GM18511 (cell line): ENCODE results near the gene DYRK1A.
"Not testable (repeated sequence)": the region's sequence is repeated elsewhere in the genome, so short reads cannot be mapped to it uniquely, and the experiment has no call there.

ENCODE experiments used
- ATAC-seq: cut with Tn5 transposase; IDR thresholded peaks from one replicate; pipeline ENCODE4 v1.9.1; 2021; ENCODE audit warnings: mild to moderate bottlenecking, moderate library complexity; ENCODE audit not compliant: unreplicated experiment

DYRK1A gene

DNA sequence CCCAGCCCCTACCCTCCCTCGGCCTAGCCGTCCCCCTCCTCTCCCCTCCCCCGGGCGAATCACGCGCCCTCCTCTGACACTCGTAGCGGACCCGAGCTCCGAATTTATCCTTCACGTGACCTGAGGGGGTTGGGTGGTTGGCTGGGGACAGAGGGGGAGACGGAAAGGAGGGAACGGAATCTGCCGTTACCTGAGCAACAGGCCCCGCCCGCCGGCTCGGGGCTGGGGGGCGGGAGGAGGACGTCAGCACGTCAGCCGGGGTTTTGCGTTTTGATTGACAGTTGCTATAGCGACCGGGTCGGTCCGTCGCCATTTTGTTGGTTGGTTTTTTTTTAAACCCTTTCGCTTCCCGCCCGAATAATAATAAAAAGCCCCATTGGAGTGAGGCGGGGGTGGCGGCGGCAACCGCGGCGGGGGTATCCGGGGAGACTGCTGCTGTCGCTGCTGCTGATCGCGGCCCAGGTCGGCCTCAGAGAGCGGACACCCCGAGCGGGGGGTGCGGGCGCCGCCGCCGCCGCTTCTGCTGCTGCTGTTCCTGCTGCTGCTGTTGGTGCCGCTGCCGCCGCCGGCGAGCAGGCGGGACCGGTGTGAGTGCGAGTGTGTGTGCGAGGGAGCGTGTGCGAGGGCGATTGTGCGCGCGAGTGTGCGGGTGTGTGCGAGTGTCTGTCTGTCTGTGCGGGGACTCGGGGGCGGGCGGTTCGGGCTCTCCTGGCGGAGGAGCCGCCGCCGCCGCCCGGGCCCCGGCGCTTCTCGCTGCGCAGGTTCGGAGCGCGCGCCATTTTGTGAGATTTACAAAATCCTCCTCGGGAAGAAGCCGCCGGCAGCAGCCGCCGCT lies at the start of gene DYRK1A:
TSS of gene DYRK1A (plus strand) at position 292 of the 835 bp plus-strand sequence. CDS start 53,602 bp downstream, outside the sequence.
- peak; percentile 66 for ATAC-seq

DNA sequence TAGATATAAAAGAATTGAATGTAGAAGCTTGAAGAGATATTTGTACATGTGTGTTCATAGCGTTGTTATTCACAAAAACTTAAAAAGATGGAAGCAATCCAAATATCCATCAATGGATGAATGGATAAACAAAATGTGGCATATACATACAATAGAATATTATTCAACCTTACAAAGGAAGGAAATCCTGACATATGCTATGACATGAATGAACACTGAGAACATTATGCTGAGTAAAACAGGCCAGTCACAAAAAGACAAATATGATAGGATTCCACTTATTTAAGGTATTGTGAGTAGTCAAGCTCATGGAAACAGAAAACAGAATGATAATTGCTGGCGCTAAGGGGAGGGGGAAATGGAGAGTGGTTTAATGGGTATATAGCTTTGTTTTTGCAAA lies 47.0 kb upstream of the DYRK1A start:
- no peak for ATAC-seq

DNA sequence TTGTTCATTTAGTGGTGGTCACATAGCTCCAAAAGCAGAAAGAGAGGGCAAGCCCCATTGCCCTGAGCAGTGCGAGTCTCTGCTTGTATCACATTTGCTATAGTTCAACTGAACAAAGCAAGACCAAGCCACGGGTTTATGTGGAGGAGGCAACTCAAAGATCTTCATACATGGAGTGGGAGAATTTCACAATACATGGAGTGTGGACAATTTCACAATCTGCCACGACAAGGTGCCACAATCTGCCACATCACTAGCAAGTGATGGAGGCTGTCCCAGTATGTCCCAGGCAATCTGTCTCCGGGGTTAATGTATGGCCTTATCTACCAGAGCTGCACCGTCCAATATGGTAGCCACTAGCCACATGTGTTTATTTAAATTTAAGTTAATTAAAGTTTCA lies 44.5 kb upstream of the DYRK1A start:
- no peak for ATAC-seq

DNA sequence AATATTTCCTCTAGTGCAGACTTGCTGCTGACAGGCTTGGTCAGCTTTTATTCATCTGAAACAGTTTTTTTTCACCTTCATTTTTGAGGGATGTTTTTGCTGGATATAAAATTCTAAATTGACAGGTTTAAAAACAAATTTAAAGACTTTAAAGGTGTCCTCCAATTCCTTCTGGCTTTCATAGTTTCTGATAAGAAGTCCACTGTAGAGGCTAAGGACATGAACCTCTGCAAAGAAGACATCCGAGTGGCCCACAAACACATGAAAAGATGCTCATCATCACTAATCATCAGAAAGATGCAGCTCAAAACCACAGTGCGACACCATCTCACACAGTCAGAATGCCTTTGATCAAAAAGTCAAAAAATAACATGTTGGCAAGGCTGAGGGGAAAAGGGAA lies 42.0 kb upstream of the DYRK1A start:
- ATAC-seq, result no peak

DNA sequence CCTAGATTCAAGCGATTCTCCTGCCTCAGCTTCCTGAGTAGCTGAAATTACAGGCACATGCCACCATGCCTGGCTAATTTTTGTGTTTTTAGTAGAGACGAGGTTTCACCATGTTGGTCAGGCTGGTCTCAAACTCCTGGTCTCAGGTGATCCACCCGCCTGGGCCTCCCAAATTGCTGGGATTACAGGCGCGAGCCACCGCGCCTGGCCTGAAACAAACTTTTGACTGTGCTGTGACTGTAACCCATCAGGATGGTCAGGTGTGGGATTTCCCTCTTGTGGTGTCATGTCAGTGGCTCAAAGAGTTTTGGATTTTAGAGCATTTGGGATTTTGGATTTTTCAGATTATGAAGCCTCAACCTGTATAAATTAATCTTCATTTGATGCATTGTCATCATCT lies 38.4 kb upstream of the DYRK1A start:
- not testable (repeated sequence) for ATAC-seq

DNA sequence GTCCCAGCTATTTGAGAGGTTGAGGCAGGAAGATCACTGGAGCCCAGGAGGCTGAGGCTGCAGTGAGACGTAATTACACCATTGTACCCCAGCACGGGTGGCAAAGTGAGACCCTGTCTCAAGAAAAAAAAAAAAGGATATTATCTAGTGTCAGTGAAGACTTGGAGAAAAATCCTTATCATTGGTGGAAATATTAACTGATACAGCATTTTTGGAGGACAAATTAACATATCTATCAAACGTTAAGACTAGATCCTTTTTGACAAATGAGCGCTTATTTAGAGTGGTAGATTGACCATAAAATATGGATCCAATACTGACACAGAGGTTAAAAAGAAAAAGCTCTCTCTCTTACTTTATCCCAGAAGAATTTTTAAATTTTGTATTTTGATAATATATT lies 35.2 kb upstream of the DYRK1A start:
- no peak for ATAC-seq

DNA sequence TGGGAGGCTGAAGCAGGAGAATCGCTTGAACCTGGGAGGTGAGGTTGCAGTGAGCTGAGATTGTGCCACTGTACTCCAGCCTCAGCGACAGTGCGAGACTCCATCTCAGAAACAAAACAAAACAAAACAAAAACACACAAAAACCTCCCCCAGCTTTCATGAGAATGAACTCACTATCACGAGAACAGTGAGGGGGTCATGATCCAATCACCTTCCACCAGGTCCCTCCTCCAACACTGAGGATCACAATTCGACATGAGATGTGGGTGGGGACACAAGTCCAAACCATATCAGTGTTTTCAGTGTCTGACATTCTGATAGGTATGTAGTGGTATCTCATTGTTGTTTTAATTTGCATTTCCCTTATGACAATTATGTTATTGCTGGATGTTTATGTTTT lies 31.5 kb upstream of the DYRK1A start:
- ATAC-seq, result no peak

DNA sequence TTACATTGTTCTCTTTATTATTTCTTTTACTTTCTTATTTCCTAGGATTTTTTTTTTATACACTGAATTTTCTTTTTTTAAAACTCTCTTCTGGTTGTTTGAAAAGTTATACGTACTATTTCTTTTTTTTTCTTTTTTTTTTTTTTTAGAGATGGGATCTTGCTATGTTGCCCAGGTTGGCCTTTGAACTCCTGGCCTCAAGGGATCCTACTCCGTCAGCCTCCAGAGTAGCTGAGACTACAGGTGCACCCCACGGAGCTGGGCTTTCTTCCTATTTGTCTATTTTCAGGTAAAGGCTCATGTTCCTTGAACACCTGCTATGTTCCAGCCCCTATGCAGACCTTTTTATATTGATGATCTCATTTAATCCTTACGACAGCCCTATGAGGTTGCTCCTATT lies 29.4 kb upstream of the DYRK1A start:
- ATAC-seq, result no peak

DNA sequence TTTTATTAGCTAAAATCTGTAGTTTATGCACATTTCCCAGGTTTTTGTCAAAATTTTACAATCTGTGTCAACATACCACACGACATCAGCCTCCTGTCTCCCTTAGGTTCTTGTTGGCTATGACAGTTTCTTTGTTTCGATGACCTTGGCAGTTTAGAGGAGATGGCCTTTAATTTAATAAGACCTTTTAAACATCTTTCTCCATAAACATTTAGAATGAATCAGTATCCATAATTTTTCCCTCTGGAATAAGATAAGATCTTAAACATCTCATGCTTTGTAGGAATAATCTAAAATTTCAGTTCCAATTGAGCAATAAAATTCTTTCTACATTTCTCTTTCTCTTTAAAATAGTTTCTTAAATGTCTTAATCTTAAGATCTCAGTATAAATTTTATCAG lies 28.7 kb upstream of the DYRK1A start:
- no peak for ATAC-seq

DNA sequence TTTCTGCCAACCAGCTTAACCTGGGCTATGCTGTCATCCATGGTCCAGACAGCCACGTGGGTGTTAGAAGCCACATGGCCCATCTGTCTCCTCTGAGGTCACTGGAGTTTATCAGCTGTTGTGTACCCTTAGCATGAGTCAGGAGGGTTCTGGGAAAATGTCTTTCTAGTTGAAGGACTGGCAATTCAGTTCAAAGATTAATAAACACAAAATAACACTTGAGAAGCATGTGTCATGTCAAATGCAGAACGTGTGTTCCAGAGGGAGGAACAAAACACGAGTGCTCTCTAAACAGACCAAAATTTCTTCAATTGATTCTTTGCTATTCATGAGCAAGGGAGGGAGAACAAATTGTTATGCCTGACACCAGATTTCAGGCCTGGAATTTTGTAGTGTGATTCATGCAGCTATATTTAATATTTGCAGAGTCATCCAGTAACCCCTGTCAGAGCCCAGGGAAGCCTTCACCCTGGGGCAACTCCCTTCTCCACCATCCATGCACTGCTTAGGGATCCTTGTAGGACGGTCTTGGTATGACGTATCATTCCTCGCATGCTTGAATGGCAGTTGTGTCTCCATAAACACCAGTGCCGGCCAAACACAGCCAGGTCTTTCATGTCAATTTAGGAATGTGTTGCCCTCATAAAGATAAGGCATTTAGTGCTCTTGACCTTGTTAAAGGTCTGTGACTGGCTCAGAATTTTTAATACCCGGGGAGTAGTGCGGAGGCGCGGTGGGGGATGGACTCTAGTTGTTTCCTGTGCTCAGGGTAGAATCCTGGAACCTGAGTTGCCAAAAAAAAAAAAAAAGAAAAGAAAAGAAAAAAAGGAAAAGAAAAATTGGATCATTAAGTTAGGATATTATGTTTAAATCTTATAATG lies 27.7 kb upstream of the DYRK1A start:
- ATAC-seq, result no peak

DNA sequence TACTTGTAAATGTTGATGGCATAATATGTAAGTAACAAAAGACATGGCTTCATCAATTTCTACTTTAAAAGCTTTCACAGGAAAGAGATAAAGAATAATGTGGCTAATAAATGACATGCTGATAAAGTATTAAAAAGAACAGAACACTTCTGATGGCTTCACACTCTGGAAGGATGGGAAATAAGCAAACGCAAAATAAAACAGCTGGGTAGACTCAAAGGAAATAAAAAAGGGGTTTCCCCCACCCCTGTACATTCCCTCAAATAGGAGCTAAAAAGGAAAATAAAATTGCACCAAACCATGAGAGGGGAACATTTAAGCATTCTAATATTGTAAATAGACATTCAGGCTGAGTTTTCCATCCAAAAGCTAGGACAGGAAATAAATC lies 27.0 kb upstream of the DYRK1A start:
- no peak for ATAC-seq

DNA sequence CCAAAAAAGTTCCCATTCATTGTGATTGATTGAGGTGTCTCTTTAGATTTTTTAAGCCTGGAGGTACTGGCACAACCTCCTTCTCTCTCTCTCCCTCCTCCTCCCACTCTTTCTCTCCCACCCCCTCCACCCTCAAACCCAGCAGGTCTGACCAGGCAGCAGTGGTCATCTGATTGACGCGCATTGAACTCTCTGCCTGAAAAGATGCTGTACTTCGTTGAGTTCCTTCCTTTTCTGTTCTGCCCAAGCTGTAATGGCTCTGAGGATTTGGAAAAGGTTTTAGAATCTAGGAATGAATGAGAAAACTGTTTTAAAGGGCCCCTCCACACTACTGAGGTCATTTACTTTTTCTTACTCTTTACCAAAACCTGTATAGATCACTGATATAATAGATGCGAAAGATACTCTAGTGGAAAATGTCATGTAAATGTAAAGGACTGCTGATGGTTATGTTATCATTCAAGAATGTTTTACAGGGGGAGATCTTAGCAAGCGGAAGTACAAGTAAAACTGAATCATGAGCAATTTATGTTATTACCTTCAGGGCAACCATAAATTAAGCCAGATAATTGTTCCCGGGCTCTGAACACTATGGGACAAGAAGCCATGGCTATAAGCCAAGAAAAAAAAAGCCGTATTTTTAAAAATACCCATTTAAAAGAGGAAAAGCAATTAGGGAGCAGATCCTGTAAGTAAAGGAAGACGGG lies 25.2 kb upstream of the DYRK1A start:
- no peak for ATAC-seq

DNA sequence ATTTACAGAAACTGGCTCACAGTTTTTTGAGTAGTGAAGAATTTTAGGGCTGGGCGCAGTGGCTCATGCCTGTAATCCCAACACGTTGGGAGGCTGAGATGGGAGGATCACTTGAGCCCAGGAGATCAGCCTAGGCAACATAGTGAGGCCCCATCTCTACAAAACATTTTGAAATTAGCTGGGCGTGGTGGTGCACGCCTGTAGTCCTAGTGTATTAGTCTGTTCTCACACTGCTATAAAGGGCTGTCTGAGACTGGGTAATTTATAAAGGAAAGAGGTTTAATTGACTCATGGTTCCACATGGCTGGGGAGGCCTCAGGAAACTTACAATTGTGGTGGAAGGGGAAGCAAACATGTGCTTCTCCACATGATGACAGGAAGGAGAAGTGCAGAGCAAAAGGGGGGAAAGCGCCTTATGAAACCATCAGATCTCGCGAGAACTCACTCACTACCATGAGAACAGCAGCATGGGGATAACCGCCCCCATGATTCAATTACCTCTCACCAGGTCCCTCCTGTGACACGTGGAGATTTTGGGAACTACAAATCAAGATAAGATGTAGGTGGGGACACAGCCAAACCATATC lies 24.4 kb upstream of the DYRK1A start:
- ATAC-seq, result no peak

DNA sequence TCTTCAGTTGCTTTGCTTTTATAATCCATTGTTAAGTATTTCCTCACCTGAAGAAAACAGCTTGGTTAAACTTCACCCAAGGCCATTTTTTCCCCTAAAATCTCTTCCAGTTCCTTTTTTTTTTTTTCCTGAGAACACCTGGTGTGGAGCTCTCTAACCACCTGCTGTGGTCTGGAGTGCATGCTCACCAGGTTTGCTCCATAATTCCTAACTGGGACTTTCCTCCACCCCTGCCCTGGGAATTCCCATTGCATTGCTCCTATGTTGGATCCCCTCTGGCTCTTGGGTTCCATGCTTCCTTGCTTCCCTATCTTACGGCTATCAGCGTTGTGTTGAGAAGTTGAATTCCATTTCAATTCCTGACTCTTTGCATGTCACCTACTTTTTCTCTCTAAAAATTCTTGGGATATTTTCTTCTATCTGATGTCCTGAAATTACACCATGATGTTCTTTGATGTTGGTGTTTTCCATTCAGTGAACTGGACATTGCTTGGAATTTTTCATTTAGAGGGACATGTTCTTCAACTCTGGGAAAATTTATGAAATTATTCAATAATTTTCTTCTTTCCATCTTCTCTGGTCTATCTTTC lies 19.6 kb upstream of the DYRK1A start:
- no peak for ATAC-seq

DNA sequence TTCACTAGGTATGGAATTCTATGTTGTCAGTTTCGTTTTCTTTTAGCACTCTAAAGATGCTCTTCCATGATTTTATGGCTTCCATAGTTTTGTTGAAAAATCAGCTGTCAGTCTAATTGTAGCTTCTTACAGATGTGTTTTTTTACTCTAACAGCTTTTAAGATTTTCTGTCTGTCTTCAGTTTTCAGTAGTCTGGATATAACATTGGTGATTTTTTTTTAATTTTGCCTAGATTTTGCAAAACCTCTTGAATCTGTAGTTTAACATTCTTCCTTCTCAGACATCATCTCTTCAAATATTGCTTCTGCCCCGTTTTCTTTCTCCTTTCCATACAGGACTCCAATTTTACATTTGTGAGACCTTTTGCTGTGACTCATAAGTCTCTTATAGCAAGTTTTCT lies 17.9 kb upstream of the DYRK1A start:
- ATAC-seq, result no peak

DNA sequence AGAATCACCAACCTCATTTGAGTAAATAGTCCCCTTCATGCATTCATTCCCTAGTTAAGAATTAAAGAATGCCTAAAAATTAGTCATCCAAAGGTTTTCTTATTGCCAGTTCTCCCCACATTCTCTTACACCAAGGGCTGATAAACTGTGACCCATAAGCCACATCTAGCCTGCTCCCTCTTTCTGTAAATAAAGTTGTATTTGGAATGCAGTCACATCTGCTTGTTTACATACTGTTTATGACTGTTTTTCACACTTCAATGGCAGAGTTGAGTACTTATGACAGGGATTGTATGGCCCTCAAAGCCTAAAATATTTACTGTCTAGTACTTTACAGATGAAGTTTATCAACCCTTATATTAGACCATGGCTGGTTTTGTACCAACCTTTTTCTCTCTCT lies 16.1 kb upstream of the DYRK1A start:
- no peak for ATAC-seq

DNA sequence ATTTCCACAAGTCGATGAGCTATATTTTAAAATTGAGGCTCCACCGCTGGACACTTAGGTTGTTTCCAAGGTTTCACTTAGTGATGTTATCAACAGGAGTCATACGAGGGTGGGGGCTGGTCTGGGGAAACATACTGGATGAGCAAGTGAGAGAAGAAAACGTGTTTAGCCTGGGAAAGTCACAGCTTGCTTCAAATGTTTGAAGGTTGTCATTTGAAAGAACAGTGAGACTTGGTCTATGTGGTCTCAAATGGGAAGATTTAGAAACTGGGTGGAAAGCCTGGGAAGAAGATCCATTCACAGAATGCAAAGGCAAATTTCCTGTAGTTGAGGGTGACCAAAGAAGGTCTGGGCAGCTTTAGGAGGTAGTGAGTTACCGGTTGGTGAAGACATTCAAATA lies 9.9 kb upstream of the DYRK1A start:
- no peak for ATAC-seq

DNA sequence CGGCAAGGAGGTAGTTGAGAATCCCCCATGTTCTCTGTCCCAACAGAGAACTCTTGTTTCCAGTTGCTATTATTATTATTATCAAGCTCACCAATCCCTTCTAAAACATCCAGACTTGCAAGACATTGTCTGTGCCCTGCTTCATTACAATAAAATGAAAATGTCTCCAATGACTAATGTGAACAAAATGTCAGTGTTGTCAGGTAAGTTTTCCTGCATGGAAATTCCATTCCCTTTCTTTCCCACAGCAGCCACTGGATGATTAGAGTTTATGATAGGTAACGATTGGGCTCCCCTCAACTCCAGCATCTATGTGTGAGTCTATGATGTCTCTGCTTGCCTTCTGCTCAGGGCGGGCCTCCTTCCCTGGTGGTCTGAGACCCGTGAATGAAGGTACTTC lies 8.9 kb upstream of the DYRK1A start:
- no peak for ATAC-seq

DNA sequence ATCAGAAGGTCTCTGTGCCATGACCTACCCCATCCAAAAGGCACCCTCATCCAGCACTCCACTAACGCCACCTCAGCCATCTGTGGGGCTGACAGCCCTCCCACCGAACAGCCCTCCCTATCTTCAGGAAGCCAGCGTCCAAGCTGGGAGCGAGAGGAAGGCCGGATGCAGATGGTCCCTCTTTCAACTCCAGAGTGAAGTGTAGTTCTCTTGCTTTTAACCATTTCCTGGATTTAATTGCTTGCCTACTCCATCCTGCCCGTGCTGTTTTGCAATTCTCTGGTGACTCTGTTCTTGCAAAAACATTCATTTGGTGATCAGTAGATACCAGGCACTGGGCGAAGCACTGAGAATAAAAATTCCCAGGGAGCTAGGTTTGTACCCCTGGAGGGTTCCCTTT lies 8.2 kb upstream of the DYRK1A start:
- no peak for ATAC-seq

DNA sequence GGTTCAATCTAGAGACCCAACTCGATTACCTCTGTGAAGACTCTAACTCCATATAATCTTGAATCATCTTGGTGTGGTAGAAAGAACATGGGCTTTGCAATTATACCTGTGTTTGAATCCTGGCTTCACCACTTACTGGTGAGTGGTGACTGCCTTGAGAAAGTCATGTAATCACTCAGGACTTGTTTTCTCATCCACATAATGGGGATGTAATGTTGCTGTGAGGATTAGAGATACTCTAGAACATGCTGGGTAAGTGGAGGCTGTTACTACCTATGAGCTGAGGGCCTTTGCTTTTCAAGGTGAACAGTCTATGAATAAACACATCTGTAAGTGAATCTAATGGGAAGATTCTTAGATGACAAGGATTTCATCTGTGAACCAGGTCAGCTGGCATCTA lies 2.6 kb upstream of the DYRK1A start:
- ATAC-seq, result no peak

DNA sequence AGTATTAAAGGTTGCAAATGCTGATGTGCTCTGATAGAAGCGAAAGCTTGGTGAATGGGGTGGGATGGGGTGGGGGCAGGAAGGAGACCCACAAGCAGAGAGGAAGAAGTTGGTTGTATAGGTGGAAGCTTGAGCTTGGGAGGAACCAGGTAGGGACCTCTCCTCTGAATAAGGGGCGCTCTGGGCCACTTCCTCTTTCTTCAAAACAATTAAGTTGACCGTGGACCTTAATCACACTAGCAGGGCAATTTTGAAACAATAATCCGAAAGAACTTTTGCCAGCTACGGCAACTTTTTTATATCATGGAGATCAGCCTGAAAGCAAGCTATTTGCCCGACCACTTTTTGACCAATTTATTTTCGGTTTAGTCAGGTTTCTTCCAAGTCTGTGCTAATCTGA lies 1.9 kb upstream of the DYRK1A start:
- no peak for ATAC-seq
